Ishikawa (cell line): ENCODE results near the gene LRRC2.

ENCODE experiments used
- CEBPB ChIP-seq: IDR thresholded peaks from 2 replicates; pipeline ENCODE4 v1.6.1; 2012
- NFIC ChIP-seq: IDR thresholded peaks from 2 replicates; pipeline ENCODE4 v1.6.1; 2012
- TAF1 ChIP-seq: IDR thresholded peaks from 2 replicates; pipeline ENCODE4 v1.6.1; 2012; ENCODE audit warnings: low read depth, mild to moderate bottlenecking
- YY1 ChIP-seq: IDR thresholded peaks from 2 replicates; pipeline ENCODE4 v1.6.1; 2012; ENCODE audit warnings: low read depth
- TF ChIP-seq, protein P1 (sequence below): IDR thresholded peaks from 2 replicates; pipeline ENCODE4 v1.6.1; 2012; ENCODE audit warnings: low read depth, mild to moderate bottlenecking
- TF ChIP-seq, protein P2 (sequence below): IDR thresholded peaks from 2 replicates; pipeline ENCODE4 v1.6.1; 2012

GRCh38 chr3:46500656-46501635 lies 65.2 kb downstream of the LRRC2 start:
- TF ChIP-seq NFIC (no peak), TAF1 (no peak), YY1 (no peak), CEBPB (no peak)
- TF ChIP-seq, protein P1, sequence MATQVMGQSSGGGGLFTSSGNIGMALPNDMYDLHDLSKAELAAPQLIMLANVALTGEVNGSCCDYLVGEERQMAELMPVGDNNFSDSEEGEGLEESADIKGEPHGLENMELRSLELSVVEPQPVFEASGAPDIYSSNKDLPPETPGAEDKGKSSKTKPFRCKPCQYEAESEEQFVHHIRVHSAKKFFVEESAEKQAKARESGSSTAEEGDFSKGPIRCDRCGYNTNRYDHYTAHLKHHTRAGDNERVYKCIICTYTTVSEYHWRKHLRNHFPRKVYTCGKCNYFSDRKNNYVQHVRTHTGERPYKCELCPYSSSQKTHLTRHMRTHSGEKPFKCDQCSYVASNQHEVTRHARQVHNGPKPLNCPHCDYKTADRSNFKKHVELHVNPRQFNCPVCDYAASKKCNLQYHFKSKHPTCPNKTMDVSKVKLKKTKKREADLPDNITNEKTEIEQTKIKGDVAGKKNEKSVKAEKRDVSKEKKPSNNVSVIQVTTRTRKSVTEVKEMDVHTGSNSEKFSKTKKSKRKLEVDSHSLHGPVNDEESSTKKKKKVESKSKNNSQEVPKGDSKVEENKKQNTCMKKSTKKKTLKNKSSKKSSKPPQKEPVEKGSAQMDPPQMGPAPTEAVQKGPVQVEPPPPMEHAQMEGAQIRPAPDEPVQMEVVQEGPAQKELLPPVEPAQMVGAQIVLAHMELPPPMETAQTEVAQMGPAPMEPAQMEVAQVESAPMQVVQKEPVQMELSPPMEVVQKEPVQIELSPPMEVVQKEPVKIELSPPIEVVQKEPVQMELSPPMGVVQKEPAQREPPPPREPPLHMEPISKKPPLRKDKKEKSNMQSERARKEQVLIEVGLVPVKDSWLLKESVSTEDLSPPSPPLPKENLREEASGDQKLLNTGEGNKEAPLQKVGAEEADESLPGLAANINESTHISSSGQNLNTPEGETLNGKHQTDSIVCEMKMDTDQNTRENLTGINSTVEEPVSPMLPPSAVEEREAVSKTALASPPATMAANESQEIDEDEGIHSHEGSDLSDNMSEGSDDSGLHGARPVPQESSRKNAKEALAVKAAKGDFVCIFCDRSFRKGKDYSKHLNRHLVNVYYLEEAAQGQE = no peak
- TF ChIP-seq, protein P2, sequence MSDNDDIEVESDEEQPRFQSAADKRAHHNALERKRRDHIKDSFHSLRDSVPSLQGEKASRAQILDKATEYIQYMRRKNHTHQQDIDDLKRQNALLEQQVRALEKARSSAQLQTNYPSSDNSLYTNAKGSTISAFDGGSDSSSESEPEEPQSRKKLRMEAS = no peak
